Activated naive CD8-positive, alpha-beta T cell treated with anti-CD3 and anti-CD28 coated beads, Interleukin-2, amount 50 U/mL, for 16 hours (primary cell): ENCODE results near the gene BAG3.

Experiments used
- DNase-seq: peaks from one replicate; pipeline ENCODE4 v3.0.0-alpha.2; 2020; ENCODE audit warnings: low read depth, low spot score

BAG3 gene

GRCh38 chr10:119726676-119727261, 75.6 kb downstream of the BAG3 start:
- no peak for DNase-seq
